GM18502 (cell line): ENCODE data around the gene XRCC1.
A peak's percentile ranks its signal among the peaks of the same experiment; 100 is the strongest.

Source experiments
- ATAC-seq: cut with Tn5 transposase; IDR thresholded peaks from one replicate; pipeline ENCODE4 v1.9.1; 2021; ENCODE audit warnings: mild to moderate bottlenecking; ENCODE audit not compliant: unreplicated experiment, poor library complexity

Gene XRCC1, protein sequence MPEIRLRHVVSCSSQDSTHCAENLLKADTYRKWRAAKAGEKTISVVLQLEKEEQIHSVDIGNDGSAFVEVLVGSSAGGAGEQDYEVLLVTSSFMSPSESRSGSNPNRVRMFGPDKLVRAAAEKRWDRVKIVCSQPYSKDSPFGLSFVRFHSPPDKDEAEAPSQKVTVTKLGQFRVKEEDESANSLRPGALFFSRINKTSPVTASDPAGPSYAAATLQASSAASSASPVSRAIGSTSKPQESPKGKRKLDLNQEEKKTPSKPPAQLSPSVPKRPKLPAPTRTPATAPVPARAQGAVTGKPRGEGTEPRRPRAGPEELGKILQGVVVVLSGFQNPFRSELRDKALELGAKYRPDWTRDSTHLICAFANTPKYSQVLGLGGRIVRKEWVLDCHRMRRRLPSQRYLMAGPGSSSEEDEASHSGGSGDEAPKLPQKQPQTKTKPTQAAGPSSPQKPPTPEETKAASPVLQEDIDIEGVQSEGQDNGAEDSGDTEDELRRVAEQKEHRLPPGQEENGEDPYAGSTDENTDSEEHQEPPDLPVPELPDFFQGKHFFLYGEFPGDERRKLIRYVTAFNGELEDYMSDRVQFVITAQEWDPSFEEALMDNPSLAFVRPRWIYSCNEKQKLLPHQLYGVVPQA

GRCh38 chr19:43575156-43575950 lies at the start of gene XRCC1, which contains the start of gene PINLYP:
TSS of gene XRCC1 (minus strand) at chr19:43575527. CDS start at chr19:43575458, 69 bp downstream.
TSS of gene PINLYP (plus strand) at chr19:43575801. CDS start at chr19:43577192, 1,391 bp downstream.
- ATAC-seq = peak; percentile 95

GRCh38 chr19:43624933-43625332 lies 49.6 kb upstream of the XRCC1 start:
- no peak for ATAC-seq

- no peak for ATAC-seq
These were observed 48.8 kb upstream of the XRCC1 start for GRCh38 chr19:43623889-43624670.

- ATAC-seq = no peak
These were observed 47.6 kb upstream of the XRCC1 start for GRCh38 chr19:43622956-43623355.

DNA sequence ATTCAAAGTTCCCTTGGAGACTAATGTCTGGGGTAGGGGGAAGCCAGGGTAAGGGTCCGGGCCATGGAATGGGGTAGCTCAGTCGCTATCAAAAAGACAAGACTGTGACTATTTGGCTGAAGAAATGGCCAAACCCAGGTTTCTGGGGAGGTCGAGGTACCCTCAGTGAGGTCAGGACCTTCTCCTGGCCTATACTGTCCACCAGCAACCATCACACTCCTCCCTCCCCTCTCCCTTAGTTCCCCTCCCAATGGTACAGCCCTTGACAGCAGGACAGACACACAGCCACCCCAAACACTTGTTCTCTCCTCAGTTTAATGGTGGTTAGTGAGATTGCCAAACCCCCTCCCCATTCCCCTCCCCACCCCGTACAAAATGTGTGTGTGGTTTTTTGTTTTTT lies 46.7 kb upstream of the XRCC1 start:
- ATAC-seq = no peak

DNA sequence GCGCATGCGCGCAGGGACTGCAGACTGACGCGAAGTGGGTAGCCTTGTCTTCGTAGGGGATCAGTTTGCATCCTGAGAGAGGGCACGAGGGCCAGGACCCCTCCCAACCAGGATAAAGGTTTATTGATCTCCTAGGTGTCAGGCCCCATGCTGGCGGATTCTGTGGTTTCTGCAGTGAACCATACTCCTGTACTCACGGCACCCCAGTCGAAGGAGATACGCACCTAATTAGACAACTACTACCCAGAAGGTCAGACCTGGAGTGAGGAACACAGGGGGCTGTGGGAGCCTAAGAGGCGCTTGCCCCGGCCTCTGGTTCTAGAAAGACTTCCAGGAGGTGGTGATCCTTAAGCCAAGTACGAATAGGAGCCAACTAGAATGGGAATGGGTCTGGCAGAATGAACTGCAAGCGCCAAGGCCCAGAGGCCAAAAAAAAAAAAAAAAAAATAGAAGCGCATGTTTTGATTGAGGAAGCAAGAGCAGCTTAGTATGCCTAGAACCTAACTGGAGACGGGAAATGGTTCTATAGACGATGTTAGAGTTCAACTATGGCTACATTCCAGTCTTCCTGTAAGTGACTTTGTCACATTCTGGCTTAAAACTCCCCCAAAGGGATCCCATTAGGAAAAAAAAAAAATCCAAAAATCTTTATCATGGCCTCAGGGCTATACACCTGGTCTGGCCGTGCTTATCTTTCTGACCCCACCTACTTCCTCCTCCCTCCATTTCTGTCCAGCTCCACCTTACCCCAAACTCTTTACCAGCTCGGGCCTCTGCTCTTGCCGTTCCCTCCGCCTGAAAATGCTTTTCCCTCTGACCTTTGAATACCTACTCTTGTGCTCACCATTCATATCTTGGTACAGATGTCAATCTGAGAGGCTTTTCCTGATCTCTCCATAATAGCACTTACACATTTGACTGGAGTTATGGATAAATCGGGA lies 45.0 kb upstream of the XRCC1 start:
- ATAC-seq = peak; percentile 4

DNA sequence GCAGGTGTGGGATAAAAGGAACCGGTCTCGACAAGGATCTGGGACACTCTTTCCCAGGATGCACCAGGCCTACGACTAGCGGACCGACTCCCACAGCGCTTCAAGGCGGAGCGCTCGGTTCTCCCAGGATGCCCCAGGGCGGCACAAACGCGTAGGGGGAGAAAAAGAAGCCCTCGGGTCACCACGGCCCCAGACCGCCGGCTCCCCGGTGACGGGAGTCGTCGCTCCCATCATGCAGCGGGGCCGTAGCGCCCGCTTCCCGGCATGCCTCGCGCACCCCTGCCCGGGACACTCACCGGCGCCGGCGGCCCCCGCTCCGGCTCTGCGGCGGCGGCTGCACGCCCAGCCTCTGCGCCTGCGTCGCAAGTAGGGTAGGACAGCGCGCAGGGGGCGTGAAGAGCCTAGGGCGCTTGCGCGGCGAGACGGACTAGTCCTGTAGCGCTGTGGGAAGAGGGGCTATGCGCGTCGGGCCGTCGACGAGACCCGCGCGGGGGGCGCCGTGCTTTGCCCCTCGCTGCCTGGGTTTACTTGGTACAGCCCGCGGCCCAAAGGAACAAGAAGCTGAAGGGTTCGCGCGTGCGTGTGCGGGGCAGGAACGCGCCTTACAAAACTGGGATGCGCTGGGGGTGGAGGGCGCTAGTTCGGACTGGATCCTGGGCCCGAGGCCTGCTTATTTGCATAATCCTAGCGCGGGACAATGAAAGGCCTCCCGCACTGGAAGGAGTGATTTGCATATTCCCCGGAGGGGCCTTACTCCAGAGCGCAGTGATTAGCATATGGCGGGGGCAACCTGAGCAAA lies 44.1 kb upstream of the XRCC1 start, which contains the start of gene ZNF428:
Gene ZNF428, minus strand, starts transcription at position 368 of the 799 bp plus-strand sequence. CDS start 5,325 bp downstream, outside the sequence.
- ATAC-seq = peak; percentile 71

- peak; percentile 34 for ATAC-seq
These were observed 43.6 kb upstream of the XRCC1 start for GRCh38 chr19:43618921-43619261.

DNA sequence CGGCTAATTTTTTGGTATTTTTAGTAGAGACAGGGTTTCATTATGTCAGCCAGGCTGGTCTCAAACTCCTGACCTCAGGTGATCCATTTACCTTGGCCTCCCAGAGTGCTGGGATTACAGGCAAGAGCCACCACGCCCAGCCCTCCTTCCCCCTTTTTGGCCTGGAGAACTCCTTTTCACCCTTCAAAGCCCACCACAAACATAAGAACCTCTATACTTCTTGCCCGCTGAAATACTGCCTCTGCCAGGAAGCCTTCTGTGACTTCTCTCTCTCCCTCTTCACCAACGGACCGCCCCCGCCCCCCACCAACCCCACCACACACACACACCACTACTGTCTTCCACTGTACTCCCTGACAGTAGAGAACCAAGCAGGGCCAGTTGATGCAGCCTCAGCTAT lies 41.6 kb upstream of the XRCC1 start:
- ATAC-seq = no peak

DNA sequence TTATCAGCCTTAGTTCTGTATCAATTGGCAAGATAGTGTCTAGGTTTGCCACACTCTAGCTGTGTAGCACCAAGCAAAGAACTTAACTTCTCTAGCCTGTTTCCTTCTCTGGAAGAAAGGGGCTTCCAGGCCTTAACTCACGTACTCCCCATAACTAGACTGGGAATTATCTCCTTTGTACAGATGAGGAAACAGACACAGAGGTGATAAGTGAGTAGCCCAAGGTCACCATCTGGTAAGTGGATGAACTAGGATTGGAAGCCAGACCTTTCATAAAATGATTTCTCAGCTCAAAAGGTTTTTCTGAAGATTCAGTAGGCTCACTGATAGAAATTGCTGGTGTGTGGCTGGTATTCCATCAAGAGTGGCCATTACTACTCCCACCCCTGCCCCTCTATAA lies 41.0 kb upstream of the XRCC1 start:
- ATAC-seq = no peak

DNA sequence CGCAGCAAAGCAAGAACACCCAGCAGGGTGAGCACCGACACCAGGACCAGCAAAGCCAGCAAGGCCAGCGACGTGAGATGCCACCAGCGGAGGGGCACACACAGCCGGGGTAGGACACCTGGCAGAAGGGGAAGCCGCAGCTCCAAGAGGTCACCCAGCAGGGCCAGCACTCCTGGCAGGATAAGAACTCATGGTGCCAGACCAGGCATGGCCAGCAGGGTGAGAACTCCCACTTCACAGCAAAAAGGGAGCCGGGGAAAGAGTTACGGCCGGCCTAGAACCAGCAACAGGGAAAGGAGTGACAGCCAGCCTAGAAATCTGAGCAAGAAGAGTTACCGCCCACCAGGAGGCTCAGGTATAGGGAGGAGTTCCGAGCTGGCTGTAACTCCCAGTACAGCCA lies 37.0 kb upstream of the XRCC1 start:
- no peak for ATAC-seq

- ATAC-seq = no peak
These were observed 36.5 kb upstream of the XRCC1 start, which contains the start of gene SRRM5 for GRCh38 chr19:43611788-43612187. TSS of gene SRRM5 (plus strand) at chr19:43612088. CDS start at chr19:43612122, 34 bp downstream.

GRCh38 chr19:43610493-43610892 lies 35.2 kb upstream of the XRCC1 start:
- ATAC-seq = no peak

- ATAC-seq = no peak
These were observed 34.5 kb upstream of the XRCC1 start for GRCh38 chr19:43609872-43610271.

DNA sequence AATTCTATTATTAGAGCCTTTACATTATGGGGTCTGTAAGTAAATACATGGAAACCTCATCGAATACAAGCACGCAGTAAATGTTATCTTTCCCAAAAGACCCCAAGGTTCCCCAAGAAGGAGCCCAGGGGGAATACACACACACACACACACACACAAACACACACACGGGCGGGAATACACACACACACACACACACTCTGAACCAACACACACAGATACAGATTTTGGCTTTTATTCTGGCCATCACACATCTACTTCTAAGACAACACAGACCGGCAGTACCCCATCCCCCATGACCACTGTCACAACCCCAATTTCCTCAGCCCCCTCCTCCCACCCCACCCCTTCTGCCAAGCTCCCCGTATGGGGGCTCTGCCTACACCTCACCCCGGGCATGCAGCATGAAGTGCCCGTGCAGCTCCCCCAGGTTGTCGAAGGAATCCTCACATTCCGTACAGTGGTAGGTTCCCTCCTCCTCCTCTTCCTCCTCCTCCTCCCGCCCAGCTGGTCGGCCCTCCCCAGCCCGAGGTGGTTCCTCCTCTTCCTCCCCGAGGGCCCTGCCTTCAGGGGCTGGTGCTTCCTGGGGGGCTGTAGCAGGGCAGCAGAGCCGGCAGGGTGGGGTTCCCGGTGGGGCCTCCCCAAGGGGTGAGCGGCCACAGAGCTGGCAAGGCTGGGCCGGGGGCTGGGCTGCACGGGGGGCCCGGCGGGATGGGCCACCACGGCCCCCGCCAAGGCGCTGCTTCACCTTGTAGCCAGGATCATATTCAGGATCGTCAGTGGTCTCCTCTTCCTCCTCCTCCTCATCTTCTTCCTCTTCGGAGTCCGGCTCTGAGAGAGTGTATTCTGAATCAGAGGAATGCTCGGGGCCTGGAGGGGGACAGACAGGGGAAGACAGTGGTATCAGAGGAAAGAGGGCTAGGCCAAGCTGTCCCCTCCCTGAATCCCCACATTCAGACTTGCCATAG lies 32.2 kb upstream of the XRCC1 start:
- no peak for ATAC-seq

DNA sequence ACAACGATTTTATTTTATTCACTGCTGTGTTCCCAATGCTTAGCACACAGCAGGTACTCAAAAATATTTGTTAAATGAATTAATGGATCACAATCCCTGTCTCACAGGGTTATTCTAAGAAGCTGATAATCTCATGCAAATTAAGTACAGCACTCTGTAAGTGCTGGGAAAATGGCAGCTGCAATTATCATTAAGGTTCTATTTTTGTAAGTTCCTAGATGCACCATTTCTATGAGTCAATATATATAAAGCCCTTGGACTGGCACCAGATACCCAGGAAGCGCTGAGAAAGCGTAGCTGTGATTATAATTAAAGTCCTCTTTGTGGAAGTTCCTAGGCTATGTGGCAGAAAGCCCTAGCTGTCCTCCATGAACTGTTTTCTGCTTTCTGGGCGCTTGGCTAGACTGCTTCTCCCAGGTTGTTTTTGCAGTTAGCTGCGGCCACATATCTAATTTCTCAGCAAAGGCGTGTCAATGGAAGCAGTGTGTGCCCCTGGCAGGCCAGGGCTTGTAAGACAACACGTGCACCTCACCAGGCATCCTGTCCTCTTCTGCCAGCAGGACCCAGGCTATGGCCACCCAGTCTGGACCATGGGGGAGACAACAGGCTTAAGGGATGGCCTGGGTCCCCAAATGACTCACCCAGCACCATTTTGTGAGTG lies 31.4 kb upstream of the XRCC1 start:
- no peak for ATAC-seq
